HG02759 (cell line): Measurements from ENCODE around the gene RAI1.
"Not testable (repeated sequence)": the region's sequence is repeated elsewhere in the genome, so short reads cannot be mapped to it uniquely, and the experiment has no call there.

Experiments used
- ATAC-seq: cut with Tn5 transposase; IDR thresholded peaks from one replicate; pipeline ENCODE4 v1.9.1; 2021; ENCODE audit warnings: mild to moderate bottlenecking, moderate library complexity; ENCODE audit not compliant: unreplicated experiment

The RAI1 gene

DNA sequence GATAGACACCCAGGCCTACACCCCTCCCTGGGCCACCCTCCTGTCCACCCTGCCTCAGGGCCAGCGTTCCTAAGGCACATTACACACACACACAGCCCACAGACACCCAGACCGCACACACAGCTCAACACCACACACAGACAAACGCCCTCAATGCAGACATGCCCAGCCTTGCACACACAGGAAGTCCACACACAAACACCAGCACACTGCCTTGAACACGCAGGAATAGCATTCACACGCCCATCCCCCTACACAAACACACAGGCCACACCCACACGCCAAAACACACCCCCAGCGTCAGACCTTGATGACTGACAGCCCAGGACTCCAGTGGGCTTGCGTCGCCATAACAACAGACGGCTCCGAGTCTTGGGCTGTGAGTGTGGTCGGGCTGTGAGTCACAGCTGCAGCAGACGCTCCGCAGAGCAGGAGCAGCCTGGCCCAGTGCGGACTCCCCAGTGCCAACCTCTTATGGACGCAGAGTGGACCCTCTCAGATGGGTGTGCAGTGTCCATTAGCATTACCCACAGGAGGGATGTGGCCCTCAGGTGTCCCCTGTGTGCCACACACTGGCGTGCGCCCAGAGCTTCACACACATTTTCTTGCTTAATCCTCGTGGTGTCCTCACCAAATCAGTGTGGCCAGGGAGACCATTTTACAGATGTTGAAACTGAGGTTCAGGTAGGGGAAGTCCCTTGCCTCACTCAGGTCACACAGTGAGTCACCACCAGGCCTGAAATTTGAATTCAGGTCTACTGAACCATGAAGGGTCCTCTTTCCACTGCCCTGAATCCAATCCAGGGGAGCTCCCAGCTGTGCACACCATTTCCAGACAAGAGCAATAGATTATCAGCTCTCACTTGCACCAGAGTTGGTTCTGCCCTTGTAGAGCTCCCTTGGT is 17.8 kb upstream of the RAI1 start:
- ATAC-seq = peak; percentile 90

DNA sequence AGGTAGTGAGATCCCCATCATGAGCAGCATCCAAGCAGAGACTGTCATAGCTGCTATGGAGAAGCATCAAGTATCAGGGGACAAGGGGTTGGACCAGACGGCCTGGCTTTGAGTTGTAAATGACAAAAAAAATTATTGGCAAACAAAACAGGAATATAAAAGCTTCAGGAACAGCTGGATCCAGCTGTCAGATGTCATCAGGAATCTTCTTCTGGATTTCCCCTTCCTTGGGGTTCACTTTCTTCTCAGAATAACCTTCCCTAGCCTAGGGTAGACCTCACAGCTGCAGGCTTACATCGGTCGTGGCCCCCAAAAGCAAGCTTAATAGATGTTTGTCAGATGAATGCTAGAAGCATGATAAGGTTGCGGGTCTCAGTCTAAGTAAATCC is 17.2 kb upstream of the RAI1 start:
- no peak for ATAC-seq

DNA sequence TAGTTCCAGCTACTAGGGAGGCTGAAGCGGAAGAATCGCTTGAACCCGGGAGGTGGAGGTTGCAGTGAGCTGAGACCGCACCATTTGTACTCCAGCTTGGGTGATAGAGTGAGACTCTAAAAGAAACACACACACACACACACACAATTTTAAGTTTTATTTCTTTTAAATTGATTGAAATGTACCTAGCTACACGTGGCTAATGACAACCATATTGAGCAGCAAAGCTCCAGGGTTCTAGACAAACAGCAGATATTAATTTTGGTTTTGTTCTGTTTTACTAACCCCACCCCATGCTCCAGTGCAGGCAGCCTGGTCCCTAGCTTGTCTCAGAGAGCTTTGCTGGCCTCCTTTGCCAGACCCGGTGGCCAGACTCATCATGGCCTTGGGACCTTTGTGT is 16.0 kb upstream of the RAI1 start:
- ATAC-seq = no peak

DNA sequence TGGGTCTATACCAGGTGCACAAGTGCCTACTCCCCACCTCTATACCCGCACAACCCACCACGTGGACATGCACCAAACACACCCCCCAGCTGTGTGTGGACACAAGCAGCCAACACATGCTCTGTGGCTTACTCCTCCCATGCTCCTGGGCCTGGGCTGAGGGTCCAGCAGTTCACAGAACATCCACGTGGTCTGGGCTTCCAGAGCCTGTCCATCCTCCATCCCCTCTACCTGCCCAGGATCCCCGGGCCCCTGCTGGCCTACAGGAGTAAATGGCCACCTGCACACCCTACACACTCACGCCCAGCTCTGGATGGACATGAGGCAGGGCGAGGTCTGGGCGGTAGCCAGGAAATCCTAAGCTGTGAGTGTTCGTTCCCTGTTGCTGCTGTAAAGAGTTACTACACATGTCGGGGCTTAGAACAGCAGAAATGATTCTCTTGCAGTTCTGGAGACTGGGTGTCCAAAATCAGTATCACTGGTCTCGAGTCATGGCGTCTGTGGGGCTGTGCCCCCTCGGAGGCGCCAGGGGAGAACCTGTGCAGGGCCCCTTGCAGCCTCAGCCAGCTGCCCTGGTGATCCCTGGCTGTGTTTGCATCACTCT is 15.0 kb upstream of the RAI1 start:
- ATAC-seq = no peak

DNA sequence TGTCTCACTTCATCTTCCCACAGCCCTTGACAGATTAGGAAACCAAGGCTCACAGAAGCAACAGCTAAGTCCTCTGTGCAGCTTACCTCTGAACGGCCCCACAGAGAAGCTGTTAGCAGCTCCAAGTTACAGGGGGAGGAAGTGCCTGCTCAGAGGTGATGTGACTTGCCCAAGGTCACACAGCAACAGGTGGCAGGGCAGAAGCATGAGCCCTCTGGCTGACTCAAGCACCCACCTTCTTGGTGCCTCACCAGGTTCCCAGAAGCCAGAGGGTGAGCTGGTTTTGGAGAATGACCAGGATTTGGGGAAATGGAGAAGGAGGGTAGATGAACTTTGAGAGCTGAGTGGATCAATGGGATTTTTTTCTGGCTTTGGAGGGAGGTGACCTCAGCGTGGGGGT is 14.0 kb upstream of the RAI1 start:
- ATAC-seq = no peak

DNA sequence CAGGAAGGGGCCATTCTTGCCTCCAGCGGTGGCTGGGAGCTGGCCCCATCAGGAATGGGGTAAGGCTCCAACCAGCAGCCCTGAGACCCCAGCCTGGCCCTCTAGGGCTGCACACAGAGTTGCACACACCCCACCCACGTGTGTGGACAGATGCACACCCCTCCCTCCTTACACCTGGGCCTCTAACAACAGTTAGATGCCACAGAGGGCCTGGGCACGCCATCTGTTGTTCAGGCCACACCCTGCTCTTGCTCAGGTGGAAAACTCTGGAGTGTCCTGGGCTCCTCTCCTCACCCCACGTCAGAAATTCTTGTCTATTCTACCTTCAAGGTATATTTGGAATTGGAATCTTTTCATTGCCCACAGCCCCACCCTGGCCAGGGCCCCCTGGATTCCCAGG is 13.3 kb upstream of the RAI1 start:
- no peak for ATAC-seq

DNA sequence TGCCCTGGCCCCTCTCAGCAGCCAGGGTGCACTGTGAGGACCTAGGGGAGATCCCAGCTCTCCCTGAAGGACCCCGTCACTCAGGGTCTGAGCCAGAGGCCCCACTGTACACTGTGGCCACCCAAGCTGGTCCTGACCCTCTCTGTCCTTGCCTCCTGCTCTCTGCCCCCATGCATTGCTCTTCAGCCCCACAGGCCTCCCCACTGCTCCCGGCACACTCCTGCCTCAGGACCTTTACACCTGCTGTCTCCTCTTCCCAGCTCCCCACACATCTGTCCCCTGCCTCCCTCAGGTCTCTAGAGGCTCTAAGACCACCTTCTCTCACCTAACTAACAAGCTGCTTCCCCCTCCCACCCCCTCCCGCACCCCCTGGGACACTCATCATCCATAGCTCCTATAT is 12.9 kb upstream of the RAI1 start:
- ATAC-seq = no peak

DNA sequence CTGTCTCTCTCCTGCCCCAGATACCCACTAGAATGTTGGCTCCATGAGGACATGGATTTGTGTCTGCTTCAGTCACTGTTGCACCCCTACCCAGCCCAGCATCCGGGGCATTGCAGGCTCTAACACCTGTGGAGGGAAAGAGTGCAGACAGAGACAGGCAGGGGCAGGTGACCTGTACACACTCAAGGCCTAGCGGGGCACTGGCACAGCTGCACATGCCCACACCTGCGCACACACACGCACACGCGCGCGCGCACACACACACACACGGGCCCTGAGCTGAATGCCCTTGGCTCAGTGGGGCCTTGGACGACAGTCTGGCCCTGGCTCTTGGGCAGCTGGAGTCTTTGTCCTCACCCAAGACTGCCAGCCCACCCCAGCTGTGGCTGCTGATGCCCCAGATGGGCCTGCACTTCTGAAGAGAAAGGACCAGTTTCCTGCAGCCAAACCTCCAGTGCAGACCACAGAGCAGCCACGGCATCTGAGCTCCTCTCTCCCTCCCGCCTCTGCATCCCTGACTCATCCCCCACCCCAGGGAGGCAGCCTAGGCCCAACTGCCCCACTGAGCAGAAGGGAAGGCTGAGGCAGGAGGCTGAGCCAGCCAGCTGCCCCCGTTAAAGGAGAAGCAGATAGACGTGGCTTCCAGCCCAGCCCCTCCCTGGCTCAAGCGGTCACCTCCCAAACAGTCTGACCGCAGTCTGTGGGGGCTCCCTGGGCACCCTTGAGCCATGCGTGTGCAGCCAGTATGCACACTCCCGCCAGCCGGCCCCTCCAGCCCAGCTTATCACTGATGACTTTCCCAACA is 12.3 kb upstream of the RAI1 start:
- ATAC-seq = no peak

DNA sequence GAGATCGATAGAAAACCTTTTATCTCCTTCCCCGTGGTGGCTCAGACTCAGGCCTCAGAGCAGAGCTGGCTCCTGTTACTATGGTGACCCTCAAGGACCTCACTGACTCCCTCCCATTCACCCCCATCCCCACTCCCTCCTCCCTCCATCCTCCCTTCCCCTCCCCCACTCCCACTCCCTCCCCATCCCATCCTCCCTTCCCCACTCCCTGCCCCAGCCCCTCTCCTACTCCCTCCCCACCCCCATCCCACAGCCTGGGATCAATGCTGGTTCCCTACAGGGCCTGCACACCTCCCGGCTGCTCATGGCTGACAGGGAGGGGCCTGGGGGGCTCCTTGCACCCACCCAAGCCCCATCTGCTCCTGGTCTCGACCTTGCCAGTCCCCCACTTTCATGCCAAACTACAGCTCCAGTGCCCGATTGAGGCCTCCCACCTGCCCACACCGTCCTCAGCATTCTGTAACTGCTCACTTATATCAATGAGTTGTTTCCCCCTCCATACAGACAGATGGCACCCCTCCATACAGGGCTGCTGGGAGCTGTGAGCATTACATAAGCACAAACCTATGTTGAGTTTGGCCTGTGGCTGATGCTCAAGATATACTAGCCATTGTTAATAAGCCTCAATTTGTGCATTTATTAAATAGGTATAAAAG is 11.6 kb upstream of the RAI1 start:
- ATAC-seq = no peak

DNA sequence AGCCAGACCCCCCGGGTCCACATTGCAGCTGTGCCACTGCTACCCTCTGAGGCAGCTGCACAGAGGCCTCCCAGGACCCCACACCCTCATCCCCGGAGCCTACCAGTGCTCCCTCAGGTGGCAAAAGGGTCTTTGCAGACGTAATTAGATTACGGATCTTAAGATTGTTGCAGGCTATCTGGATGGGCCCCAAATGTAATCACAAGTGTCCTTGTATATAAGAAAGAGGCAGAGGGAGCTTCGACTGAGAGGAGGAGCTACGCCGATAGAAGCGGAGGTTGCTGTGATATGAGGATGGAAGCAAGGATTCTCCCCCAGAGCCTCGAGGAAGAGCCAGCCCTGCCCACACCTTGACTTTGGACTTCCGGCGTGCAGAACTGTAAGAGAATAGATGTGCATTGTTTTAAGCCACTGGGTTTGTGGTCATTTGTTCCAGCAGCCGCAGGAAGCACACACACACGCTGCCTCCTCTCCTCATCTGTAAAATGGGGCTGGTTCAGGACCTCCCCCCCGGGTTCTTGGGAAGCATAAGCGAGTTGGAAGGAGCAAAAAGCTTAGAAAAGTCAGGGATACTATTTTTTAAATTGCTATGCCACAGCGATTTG is 10.5 kb upstream of the RAI1 start:
- no peak for ATAC-seq

DNA sequence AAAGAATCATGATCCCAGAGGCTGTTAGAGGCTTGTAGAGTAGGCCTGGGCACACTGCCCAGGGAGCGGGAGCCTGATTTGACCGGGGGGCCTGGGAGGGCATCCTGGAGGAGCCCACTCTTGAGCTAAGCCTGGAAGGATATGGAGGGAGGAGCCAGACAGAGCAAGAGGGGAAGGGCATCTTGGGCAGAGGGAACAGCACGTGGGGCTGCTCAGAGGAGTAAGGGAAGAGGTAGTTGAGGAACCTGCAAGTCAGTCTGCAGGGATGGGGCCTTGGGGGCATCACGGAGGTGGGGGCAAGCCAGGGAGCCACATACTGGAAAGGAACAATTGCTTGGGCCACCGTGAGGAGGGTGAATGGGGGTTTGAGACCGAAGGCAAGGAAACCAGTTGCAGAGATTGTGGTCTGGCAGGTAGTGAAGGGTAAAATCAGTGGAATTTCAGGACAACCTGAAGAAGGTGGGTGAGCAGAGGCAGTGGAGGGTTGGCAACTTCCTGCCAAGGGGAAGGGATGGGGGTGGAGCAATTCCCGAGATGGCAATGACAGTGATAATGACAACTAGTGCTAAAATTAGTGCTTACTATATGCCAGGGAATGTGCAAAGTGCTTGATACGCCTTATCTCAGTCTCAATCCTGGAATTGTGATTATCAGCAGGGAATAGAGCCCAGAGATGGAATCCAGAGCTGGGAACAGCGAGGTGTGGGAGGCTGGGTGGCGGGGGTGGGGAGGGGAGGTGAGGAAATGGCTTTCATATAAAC is 9.7 kb upstream of the RAI1 start:
- no peak for ATAC-seq

DNA sequence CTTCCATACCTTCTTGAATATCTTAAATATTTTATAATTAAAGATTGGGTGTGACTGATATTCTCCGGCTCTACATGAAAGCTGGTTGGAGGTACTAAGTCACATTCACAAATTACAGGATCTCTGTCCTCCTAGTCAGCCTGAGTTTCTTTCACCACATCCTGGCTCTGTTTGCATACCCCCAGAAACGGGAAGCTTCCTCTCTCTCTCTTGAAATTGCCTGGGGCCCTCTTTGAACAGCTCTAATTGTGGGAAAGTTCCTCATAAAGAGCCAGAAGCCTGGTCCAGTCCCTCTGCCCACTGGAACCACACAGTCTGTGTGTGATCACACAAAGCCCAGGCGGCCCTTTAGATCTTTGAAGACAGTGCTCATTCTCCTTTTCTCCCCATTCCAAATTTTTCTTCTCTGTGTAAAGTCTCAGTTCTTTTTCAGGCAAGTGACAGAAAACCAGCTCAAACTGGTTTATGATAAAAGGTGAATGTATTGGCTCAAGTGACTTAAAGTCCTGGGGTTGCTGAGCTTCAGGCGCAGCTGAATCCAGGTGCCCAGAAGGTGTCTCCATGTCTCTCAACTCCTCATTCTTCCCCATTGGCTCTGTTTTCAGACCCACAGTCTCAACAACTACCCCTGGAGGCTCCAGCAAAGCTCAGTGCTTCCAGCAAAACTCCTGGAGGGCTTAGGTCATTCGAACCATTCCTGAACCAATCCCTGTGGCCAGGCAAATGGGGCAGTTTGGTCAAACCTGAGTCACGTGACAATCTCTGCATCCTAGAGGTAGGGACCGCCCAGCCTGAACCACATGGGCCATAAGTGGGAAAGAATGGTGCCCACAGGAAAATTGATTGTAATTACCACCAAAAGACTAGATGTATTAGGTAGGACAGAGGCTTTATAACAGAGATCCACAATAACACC is 8.5 kb upstream of the RAI1 start:
- no peak for ATAC-seq

DNA sequence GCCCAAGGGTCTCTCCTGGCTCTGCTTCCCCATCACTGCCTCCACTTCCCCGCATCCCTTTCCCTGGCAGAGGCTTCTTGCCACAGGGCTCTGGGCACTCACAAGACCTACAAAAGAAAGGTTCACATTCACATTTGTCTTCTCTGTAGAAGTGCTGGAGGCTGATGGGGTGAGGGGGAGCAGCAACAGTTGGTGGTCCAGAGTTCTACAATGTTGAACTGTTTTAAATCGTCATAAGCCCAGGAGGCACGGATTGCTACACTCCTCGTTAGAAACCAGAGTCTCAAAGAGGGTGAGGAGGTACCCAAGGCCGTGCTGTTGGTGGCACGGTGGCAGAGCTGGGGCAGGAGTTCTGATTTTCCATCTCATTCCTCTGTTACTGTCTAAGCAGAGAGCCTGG is 5.8 kb upstream of the RAI1 start:
- no peak for ATAC-seq

DNA sequence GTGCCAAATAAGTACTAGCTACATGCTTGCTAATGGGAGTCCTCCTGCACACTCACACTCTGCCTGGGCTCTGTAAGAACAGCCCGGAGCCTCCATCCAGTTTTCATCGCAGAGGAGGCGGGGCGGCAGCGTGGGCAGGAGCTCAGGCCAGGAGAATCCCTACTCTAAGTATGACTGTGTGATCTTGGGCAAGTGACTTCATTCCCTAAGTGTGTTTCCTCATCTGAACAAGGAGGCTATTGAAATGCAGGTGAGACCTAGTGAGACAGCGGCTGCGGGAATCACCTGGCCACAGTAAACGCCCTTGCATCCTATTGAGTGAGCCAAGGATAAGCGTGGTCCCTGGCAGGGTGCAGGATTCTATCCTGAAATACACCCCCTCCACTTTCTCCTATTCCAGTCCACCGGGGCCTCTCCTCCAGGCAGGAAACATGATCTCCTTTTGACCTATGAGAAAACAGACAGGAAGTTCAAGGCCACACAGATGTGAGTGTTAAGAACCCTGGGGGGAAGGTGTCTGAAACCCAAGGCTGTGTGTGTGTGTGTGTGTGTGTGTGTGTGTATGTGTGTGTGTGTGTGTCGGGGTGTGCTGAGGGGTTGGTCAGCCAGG is 5.2 kb upstream of the RAI1 start:
- no peak for ATAC-seq

DNA sequence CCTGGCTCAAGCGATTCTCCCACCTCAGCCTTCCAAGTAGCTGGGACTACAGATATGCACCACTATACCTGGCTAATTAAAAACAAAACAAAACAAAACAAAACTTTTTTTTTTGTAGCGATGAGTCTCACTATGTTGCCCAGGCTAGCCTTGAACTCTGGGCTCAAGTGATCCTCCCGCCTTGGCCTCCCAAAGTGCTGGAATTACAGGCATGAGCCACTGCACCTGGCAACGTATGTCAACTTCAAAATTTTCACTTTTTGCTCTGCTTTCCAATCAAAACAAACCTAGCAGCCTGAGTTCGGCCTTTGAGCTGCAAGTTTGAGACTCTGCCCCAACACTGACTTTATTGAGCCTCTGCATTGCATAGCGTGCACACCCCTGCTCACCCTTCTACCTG is 4.5 kb upstream of the RAI1 start:
- no peak for ATAC-seq

DNA sequence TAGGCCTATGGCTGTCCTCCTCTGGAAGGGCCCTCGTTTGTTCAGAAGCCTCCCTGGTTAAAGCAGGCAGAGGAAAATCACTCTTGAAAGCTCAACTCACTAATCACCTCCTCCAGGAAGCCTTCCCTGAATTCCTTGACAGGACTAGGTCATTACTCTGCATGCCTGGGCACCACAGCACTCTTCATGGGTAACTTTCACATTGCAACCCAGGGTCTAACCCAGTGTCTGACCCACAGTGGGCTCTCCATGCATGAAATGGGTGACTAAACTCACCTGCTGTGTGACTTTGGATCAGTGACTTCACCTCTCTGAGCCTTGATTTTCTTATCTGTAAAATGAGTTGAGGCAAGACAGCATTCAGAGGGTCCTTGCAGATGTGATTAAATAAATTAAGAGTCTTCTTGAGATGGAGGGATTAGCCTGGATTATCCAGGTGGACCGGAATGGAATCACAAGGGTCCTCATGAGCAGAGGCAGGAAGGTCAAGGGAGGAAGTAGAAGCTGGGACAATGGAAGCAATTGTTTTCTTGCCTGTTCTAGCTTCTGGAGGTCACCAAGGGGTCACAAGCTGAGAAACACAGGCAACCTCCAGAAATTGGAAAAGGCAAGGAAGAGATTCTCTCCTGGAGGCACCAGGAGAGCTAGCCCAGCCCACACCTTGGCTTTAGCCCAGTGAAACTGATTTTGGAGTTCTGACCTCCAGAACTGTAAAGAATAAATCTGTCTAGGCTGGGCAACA is 3.8 kb upstream of the RAI1 start:
- no peak for ATAC-seq

DNA sequence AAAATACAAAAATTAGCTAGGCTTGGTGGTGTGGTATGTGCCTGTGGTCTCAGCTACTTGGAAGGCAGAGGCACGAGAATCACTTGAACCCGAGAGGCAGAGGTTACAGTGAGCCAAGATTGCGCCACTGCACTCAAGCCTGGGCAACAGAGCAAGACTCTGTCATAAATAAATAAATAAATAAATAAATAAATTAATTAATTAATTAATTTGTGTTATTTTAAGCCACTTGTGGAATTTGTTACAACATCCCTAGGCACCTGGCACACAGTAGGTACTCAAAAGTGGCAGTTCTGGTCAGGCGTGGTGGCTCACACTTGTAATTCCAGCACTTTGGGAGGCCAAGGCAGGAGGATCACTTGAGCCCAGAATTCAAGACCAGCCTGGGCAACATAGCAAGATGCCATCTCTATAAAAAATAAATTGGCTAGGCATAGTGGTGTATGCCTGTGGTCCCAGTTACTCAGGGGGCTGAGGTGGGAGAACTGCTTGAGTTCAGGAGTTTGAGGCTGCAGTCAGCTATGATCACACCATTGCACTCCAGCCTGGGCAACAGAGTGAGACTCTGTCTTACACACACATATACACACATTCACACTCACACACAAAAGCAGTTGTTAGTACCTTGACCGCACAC is 3.1 kb upstream of the RAI1 start:
- not testable (repeated sequence) for ATAC-seq

DNA sequence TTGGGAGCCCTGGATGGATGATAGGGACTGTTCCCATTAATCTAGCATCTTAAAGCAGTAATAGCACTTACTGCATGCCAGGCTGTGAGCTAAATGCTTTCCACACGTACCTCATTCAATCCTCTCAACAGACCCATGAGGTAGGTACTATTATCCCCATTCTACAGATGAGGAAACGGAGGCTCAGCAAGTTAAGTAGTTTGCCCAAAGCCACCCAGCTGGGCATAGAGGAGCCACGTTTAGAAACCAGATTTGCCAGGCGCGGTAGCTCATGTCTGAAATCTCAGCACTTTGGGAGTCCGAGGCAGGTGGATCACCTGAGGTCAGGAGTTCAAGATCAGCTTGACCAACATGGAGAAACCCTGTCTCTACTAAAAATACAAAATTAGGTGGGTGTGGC is 2.0 kb upstream of the RAI1 start:
- no peak for ATAC-seq
